Psoas muscle (tissue), 8 donors: ENCODE results near the gene CALCOCO1. TPM values are rescaled to one million over a fixed set of nuclear protein-coding genes. Genes with fewer than 3 reads are reported as not detected.

Source experiments
- ATAC-seq, 4 donors: fragments of 200-7000 bp; cut with Tn5 transposase; one replicate each; pipeline ENCODE4 v1.9.1; 2020; ENCODE audit warnings: moderate library complexity in 3 of 4, mild to moderate bottlenecking in 2 of 4
- DNase-seq, 2 donors: peaks; one replicate each; pipeline ENCODE4 v3.0.0-alpha.2; 2020
- H3K27ac ChIP-seq: fragments of 200-600 bp; one replicate; pipeline ENCODE4 v1.8.0; 2022
- H3K27me3 ChIP-seq, 3 donors: fragments of 200-600 bp in 1 of 3; one replicate each; pipeline versions ENCODE4 v1.6.1 to v1.8.0; 2013 to 2022; ENCODE audit warnings: low read length in 2 of 3, mild to moderate bottlenecking in 2 of 3, moderate library complexity in 1 of 3; ENCODE audit not compliant: insufficient read depth in 3 of 3
- H3K36me3 ChIP-seq, 2 donors: fragments of 200-600 bp in 1 of 2; one replicate each; pipeline versions ENCODE4 v1.6.1 to v1.8.0; 2013 to 2022; ENCODE audit warnings: low read depth in 1 of 2, mild to moderate bottlenecking in 1 of 2, moderate library complexity in 1 of 2; ENCODE audit not compliant: insufficient read depth in 1 of 2
- H3K4me1 ChIP-seq: fragments of 200-600 bp; one replicate; pipeline ENCODE4 v1.8.0; 2022
- H3K4me3 ChIP-seq: fragments of 200-600 bp; one replicate; pipeline ENCODE4 v1.8.0; 2022; ENCODE audit warnings: mild to moderate bottlenecking
- H3K9me3 ChIP-seq: fragments of 200-600 bp; one replicate; pipeline ENCODE4 v1.8.0; 2022
- CTCF ChIP-seq: fragments of 200-600 bp; IDR thresholded peaks from one replicate; pipeline ENCODE4 v1.8.0; 2022; ENCODE audit warnings: antibody characterized with exemption
- WGBS, 3 donors: extraction: QIAGEN DNeasy Blood & Tissue Kit; methylation state at CpG; one replicate each; pipeline versions ENCODE4 v1.1.6 to v1.1.7; 2013; 5-methylcytosine and 5-hydroxymethylcytosine counted together
- intact Hi-C, 2 donors: fragments of 100-400 bp; cut with DNase I; formaldehyde crosslinking; loops; one replicate each; pipeline versions ENCODE4 v1.11.0 to v1.14.2; 2022
- polyA plus RNA-seq, 3 donors: library from polyadenylated mRNA; stranded (reverse); fragments of 200-250 nt; gene quantifications; one replicate each; pipeline ENCODE4 v1.2.3, GENCODE V29; 2013
- total RNA-seq, 4 donors: library from RNA; stranded (reverse); fragmentation: NEBNext Ultra II Directional in 2 of 4; extraction: Animal tissue kit (Norgen Biotek cat#: 25700) in 2 of 4; gene quantifications; one replicate each; pipeline versions ENCODE4 v1.2.1 to v1.2.4, GENCODE V29; 2021 to 2023
- donor health status: healthy with polysubstance abuse.
- donor health status: DM: no; HTN: no; CAD: no; lungs with moderate emphysema.
- donor health status: Bipolar disorder and iron deficiency.
- donor health status: healthy.
- donor health status: DM: yes; HTN: yes; CAD: no.
- donor health status: DM: no; HTN: no; CAD: no.
- donor health status: DM: no; HTN: no; CAD: no.
- donor health status: DM: yes; HTN: yes; CAD: no.

Gene CALCOCO1
- total and polyA plus RNA-seq, 7 donors: 41.1 to 255 (median 180) TPM

GRCh38 chr12:53664936-53665335 lies 62.3 kb downstream of the CALCOCO1 start:
- Histone ChIP-seq H3K27me3 (no peaks in the 10 kb centered on the region), H3K36me3 (peaks cover 10 to 56% of the 10 kb centered on the region in 2 donors), H3K27ac (peak overlapping the region; percentile 16), H3K4me1 (peaks cover 3% of the 10 kb centered on the region), H3K9me3 (no peaks in the 10 kb centered on the region), H3K4me3 (no peak overlapping the region)
- 67 to 70% (median 69%) methylated on average over 7 of the region's 7 CpGs for WGBS, 3 donors
- no peak for ATAC-seq
- DNase-seq: no peak
- intact Hi-C loops: no loop called here
- TF ChIP-seq CTCF: no peak

GRCh38 chr12:53664191-53664590 lies 63.1 kb downstream of the CALCOCO1 start:
- H3K36me3 ChIP-seq: peaks cover 10 to 49% of the 10 kb centered on the region in 2 donors
- no peak overlapping the region for H3K27ac ChIP-seq
- H3K4me3 ChIP-seq: no peak overlapping the region
- H3K27me3 ChIP-seq: no peaks in the 10 kb centered on the region
- TF ChIP-seq CTCF: no peak
- intact Hi-C loops: no loop called here
- H3K9me3 ChIP-seq: no peaks in the 10 kb centered on the region
- WGBS, 3 donors: 74 to 95% (median 85%) methylated on average over 5 of the region's 5 CpGs
- DNase-seq (no peak), ATAC-seq (no peak)
- peaks cover 10% of the 10 kb centered on the region for H3K4me1 ChIP-seq

- Histone ChIP-seq H3K9me3 (no peaks in the 10 kb centered on the region), H3K27me3 (no peaks in the 10 kb centered on the region), H3K4me3 (peak overlapping the region; percentile 32), H3K4me1 (peaks cover 23% of the 10 kb centered on the region), H3K36me3 (peaks cover 2 to 7% of the 10 kb centered on the region in 2 donors), H3K27ac (peak overlapping the region; percentile 79)
- TF ChIP-seq CTCF: no peak
- peak in 2 of 4 donors; percentile 30 to 50 for ATAC-seq
- DNase-seq: no peak
- intact Hi-C loops: no loop called here
- WGBS, 3 donors: 19 to 40% (median 22%) methylated on average over 5 of the region's 5 CpGs
Measured at GRCh38 chr12:53660041-53660440, 67.2 kb downstream of the CALCOCO1 start.

GRCh38 chr12:53659571-53659981 lies 67.7 kb downstream of the CALCOCO1 start:
- intact Hi-C loops: no loop called here
- Histone ChIP-seq H3K9me3 (no peaks in the 10 kb centered on the region), H3K4me3 (peak overlapping the region; percentile 32), H3K4me1 (peaks cover 23% of the 10 kb centered on the region), H3K36me3 (peaks cover 0 to 3% of the 10 kb centered on the region in 2 donors), H3K27me3 (no peaks in the 10 kb centered on the region), H3K27ac (peak overlapping the region; percentile 79)
- no peak for TF ChIP-seq CTCF
- DNase-seq: no peak
- ATAC-seq: peak; percentile 57 to 79 (median 66)
- 14 to 21% (median 19%) methylated on average over 2 of the region's 2 CpGs for WGBS, 3 donors

- intact Hi-C loops: no loop called here
- H3K9me3 ChIP-seq: no peaks in the 10 kb centered on the region
- H3K4me1 ChIP-seq: peaks cover 23% of the 10 kb centered on the region
- peak overlapping the region; percentile 32 for H3K4me3 ChIP-seq
- no peak for DNase-seq
- TF ChIP-seq CTCF: no peak
- peak overlapping the region; percentile 79 for H3K27ac ChIP-seq
- H3K36me3 ChIP-seq: no peaks in the 10 kb centered on the region
- 13 to 17% (median 14%) methylated on average over 3 of the region's 3 CpGs for WGBS, 3 donors
- H3K27me3 ChIP-seq: no peaks in the 10 kb centered on the region
- ATAC-seq: peak; percentile 61 to 74 (median 65)
Measured at GRCh38 chr12:53659011-53659551, 68.2 kb downstream of the CALCOCO1 start.
